Thoracic aorta (tissue), 2 donors: ENCODE data around the gene ATP10A. TPM values are rescaled to one million over a fixed set of nuclear protein-coding genes. Genes with fewer than 3 reads are reported as not detected.

Experiments
- ATAC-seq: fragments of 150-250 bp; one replicate; pipeline ENCODE4 v1.8.0; 2017; ENCODE audit warnings: low read depth; ENCODE audit not compliant: insufficient number of reproducible peaks, low FRiP score
- DNase-seq: peaks from one replicate; pipeline ENCODE4 v3.0.0-alpha.2; 2020; ENCODE audit warnings: low spot score
- H3K27ac ChIP-seq, 2 donors: fragments of 200-600 bp; sonication (generic); 1 replicate in 1 of 2; 2 replicates in 1 of 2; pipeline ENCODE4 v1.5.1; 2016; ENCODE audit warnings: mild to moderate bottlenecking in 2 of 2, moderate library complexity in 2 of 2
- H3K27me3 ChIP-seq: fragments of 200-600 bp; sonication (generic); replicated peaks from 2 replicates; pipeline ENCODE4 v1.6.0; 2016; ENCODE audit warnings: mild to moderate bottlenecking; ENCODE audit not compliant: insufficient read depth
- H3K36me3 ChIP-seq: fragments of 200-600 bp; sonication (generic); one replicate; pipeline ENCODE4 v1.5.1; 2016
- H3K4me1 ChIP-seq, 2 donors: fragments of 200-600 bp; sonication (generic); 1 replicate in 1 of 2; 2 replicates in 1 of 2; pipeline versions ENCODE4 v1.5.1 to v1.6.0; 2016; ENCODE audit warnings: low read depth in 2 of 2, mild to moderate bottlenecking in 1 of 2; ENCODE audit not compliant: control insufficient read depth in 1 of 2
- H3K4me3 ChIP-seq: fragments of 200-600 bp; sonication (generic); 2 replicates; pipeline ENCODE4 v1.5.1; 2016; ENCODE audit warnings: mild to moderate bottlenecking
- H3K9me3 ChIP-seq: fragments of 200-600 bp; sonication (generic); 2 replicates; pipeline ENCODE4 v1.5.1; 2016
- CTCF ChIP-seq: fragments of 200-600 bp; sonication (generic); IDR thresholded peaks from one replicate; pipeline ENCODE4 v1.5.1; 2019; ENCODE audit warnings: antibody characterized with exemption
- total RNA-seq, 2 donors: library from RNA; depleted of rRNA; stranded (reverse); fragments of >200 nt; gene quantifications; one replicate each; pipeline versions ENCODE4 v1.1.0 to v1.2.3, GENCODE V29; 2016

Gene ATP10A
- total RNA-seq, 2 donors from 2014 or later = 59.4 to 89.8 TPM

GRCh38 chr15:25732191-25732590, 130.9 kb downstream of the ATP10A start:
- no peak for TF ChIP-seq CTCF
- Histone ChIP-seq H3K27ac (no peak overlapping the region), H3K27me3 (no peaks in the 10 kb centered on the region), H3K4me1 (peaks cover 17 to 60% of the 10 kb centered on the region in 2 donors), H3K36me3 (peaks cover 19% of the 10 kb centered on the region), H3K9me3 (no peaks in the 10 kb centered on the region), H3K4me3 (no peak overlapping the region)
- DNase-seq (no peak), ATAC-seq (no peak)

GRCh38 chr15:25731411-25731810, 131.7 kb downstream of the ATP10A start:
- Histone ChIP-seq H3K4me1 (peaks cover 17 to 54% of the 10 kb centered on the region in 2 donors), H3K36me3 (peaks cover 19% of the 10 kb centered on the region), H3K27me3 (no peaks in the 10 kb centered on the region), H3K9me3 (no peaks in the 10 kb centered on the region), H3K27ac (no peak overlapping the region), H3K4me3 (no peak overlapping the region)
- ATAC-seq (no peak), DNase-seq (no peak)
- no peak for TF ChIP-seq CTCF

GRCh38 chr15:25730918-25731317, 132.2 kb downstream of the ATP10A start:
- H3K9me3 ChIP-seq = no peaks in the 10 kb centered on the region
- no peak overlapping the region for H3K4me3 ChIP-seq
- ATAC-seq = no peak
- no peak overlapping the region for H3K27ac ChIP-seq
- DNase-seq = no peak
- H3K36me3 ChIP-seq = peaks cover 19% of the 10 kb centered on the region
- H3K27me3 ChIP-seq = no peaks in the 10 kb centered on the region
- no peak for TF ChIP-seq CTCF
- H3K4me1 ChIP-seq = peaks cover 12 to 50% of the 10 kb centered on the region in 2 donors

- no peak for TF ChIP-seq CTCF
- DNase-seq (no peak), ATAC-seq (no peak)
- no peak overlapping the region for H3K4me3 ChIP-seq
- no peaks in the 10 kb centered on the region for H3K27me3 ChIP-seq
- no peak overlapping the region for H3K27ac ChIP-seq
- H3K4me1 ChIP-seq = peaks cover 3 to 33% of the 10 kb centered on the region in 2 donors
- no peaks in the 10 kb centered on the region for H3K9me3 ChIP-seq
- H3K36me3 ChIP-seq = peaks cover 28% of the 10 kb centered on the region
These were observed 134.3 kb downstream of the ATP10A start for GRCh38 chr15:25728816-25729215.

GRCh38 chr15:25727867-25728600, 135.1 kb downstream of the ATP10A start:
- DNase-seq = no peak
- ATAC-seq = no peak
- H3K9me3 ChIP-seq = no peaks in the 10 kb centered on the region
- TF ChIP-seq CTCF = no peak
- H3K27ac ChIP-seq = no peak overlapping the region
- no peaks in the 10 kb centered on the region for H3K27me3 ChIP-seq
- peaks cover 8 to 33% of the 10 kb centered on the region in 2 donors for H3K4me1 ChIP-seq
- no peak overlapping the region for H3K4me3 ChIP-seq
- H3K36me3 ChIP-seq = peaks cover 31% of the 10 kb centered on the region
